Transverse colon (tissue), 4 donors: ENCODE data around the gene ESRRA. TPM values are rescaled to one million over a fixed set of nuclear protein-coding genes. Genes with fewer than 3 reads are reported as not detected.
A peak's percentile ranks its signal among the peaks of the same experiment; 100 is the strongest.

Experiments
- DNase-seq: peaks from one replicate; pipeline ENCODE4 v3.0.0-alpha.2; 2019
- H3K27ac ChIP-seq, 4 donors: fragments of 200-600 bp; sonication (generic); 2 replicates each; pipeline ENCODE4 v1.5.1; 2016 to 2018; ENCODE audit warnings: inconsistent platforms in 4 of 4
- H3K27me3 ChIP-seq: fragments of 200-600 bp; sonication (generic); 2 replicates; pipeline ENCODE4 v1.5.1; 2017; ENCODE audit warnings: inconsistent platforms
- H3K36me3 ChIP-seq, 4 donors: fragments of 200-600 bp; sonication (generic); 2 replicates each; pipeline ENCODE4 v1.5.1; 2017 to 2019; ENCODE audit warnings: inconsistent platforms in 4 of 4
- H3K4me1 ChIP-seq, 4 donors: fragments of 200-600 bp; sonication (generic); 2 replicates each; pipeline ENCODE4 v1.5.1; 2017 to 2020; ENCODE audit warnings: inconsistent platforms in 4 of 4
- H3K4me3 ChIP-seq, 4 donors: fragments of 200-600 bp; sonication (generic); 1 replicate in 1 of 4; 2 replicates in 3 of 4; pipeline versions ENCODE4 v1.5.1 to v1.6.1; 2017 to 2019; ENCODE audit warnings: inconsistent platforms in 4 of 4
- H3K9me3 ChIP-seq, 2 donors: fragments of 200-600 bp; sonication (generic); 2 replicates each; pipeline ENCODE4 v1.5.1; 2017 to 2019; ENCODE audit warnings: inconsistent platforms in 2 of 2
- CTCF ChIP-seq, 5 experiments: fragments of 200-600 bp in 3 of 5; fragments of 450-650 bp in 2 of 5; sonication (generic) in 3 of 5; IDR thresholded peaks; 1 replicate in 2 of 5; 2 replicates in 3 of 5; pipeline ENCODE4 v1.5.1; 2016 to 2017; ENCODE audit warnings: antibody characterized with exemption in 5 of 5, inconsistent platforms in 3 of 5, mild to moderate bottlenecking in 2 of 5, moderate library complexity in 1 of 5
- EP300 ChIP-seq: sonication (generic); formaldehyde crosslinking; IDR thresholded peaks from one replicate; pipeline ENCODE4 v1.6.1; 2017; ENCODE audit warnings: antibody characterized with exemption, low read depth
- POLR2A ChIP-seq: fragments of 450-650 bp; IDR thresholded peaks from one replicate; pipeline ENCODE4 v1.6.1; 2016; ENCODE audit warnings: antibody characterized with exemption, mild to moderate bottlenecking, moderate library complexity
- POLR2AphosphoS5 ChIP-seq, 3 donors: sonication (generic); formaldehyde crosslinking; IDR thresholded peaks; one replicate each; pipeline ENCODE4 v1.6.1; 2016; ENCODE audit warnings: antibody characterized with exemption in 3 of 3
- WGBS, 2 donors: methylation state at CpG; one replicate each; pipeline ENCODE4 v1.1.5; 2018; ENCODE audit warnings: low coverage in 1 of 2; 5-methylcytosine and 5-hydroxymethylcytosine counted together
- in situ Hi-C, 4 donors: fragments of 200-750 bp; cut with MboI; loops; one replicate each; pipeline versions ENCODE4 v1.15.0 to v1.15.1; 2017; ENCODE audit warnings: low sequenced_read_pairs in 3 of 4, low pct_ligation_motif_present in 1 of 4, low pct_unique_long_range_greater_than_20kb in 1 of 4
- intact Hi-C: fragments of 100-400 bp; cut with DNase I; formaldehyde crosslinking; loops from one replicate; pipeline ENCODE4 v1.15.1; 2023; ENCODE audit warnings: low total_unique reads
- total RNA-seq, 4 donors: library from RNA; depleted of rRNA; stranded (reverse); fragments of >200 nt; gene quantifications; one replicate each; pipeline ENCODE4 v1.1.0, GENCODE V29; 2016

ESRRA gene
- total RNA-seq, 4 donors from 2014 or later: 142 to 272 (median 221) TPM

- DNase-seq: no peak
- Histone ChIP-seq H3K27ac (no peak overlapping the region), H3K36me3 (peaks cover 0 to 15% (median 3%) of the 10 kb centered on the region in 4 donors), H3K9me3 (no peaks in the 10 kb centered on the region), H3K27me3 (no peaks in the 10 kb centered on the region), H3K4me1 (peaks cover 10 to 25% (median 21%) of the 10 kb centered on the region in 4 donors), H3K4me3 (no peak overlapping the region)
- TF ChIP-seq POLR2A: no peak
- no peak for TF ChIP-seq POLR2AphosphoS5 (IDR thresholded peaks at IDR 0.05)
- TF ChIP-seq CTCF (IDR thresholded peaks at IDR 0.05): no peak
- no peak for TF ChIP-seq EP300
- WGBS, 2 donors: 88% methylated on average over 15 of the region's 15 CpGs; no CpG with 5 or more reads in 1 of the 2 donors
- intact Hi-C loops: no loop called here
- in situ Hi-C loops: no loop called here
Measured at GRCh38 chr11:64266339-64266738, 39.0 kb upstream of the ESRRA start.

DNA sequence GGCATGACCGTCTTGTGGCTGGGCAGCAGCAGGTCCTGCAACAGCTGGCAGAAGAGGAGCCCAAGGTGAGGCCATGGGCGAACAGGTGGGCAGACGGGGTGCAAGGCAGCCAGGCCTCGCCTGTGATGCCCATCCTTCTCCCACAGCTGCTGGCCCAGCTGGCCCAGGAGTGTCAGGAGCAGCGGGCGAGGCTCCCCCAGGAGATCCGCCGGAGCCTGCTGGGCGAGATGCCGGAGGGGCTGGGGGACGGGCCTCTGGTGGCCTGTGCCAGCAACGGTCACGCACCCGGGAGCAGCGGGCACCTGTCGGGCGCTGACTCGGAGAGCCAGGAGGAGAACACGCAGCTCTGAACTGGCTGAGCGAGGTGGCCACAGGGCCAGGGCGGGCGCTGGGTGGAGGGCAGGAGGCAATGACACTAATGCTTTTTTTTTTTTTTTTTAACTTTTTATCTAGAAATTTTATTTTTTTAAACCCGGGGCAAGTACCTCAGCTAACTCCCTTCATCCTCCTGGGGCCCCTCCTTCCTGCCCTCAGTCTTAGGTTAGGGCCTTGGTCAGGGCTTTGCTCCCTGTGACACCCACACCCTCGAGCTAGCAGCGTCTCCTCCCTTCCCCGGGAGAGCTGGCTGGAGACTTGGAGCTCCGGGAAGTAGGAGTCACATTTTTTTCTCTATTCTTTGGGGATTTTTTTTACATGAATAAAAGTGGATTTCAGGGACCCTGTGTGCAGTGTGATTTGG is 37.9 kb upstream of the ESRRA start:
- in situ Hi-C loops (no loop called here), intact Hi-C loops (no loop called here)
- Histone ChIP-seq H3K4me3 (no peak overlapping the region), H3K27me3 (no peaks in the 10 kb centered on the region), H3K36me3 (peaks cover 0 to 15% (median 3%) of the 10 kb centered on the region in 4 donors), H3K4me1 (peaks cover 10 to 35% (median 29%) of the 10 kb centered on the region in 4 donors), H3K27ac (peak overlapping the region; percentile 97 to 99 (median 98)), H3K9me3 (no peaks in the 10 kb centered on the region)
- 74% methylated on average over 27 of the region's 27 CpGs; no CpG with 5 or more reads in 1 of the 2 donors for WGBS, 2 donors
- no peak for DNase-seq
- TF ChIP-seq CTCF (IDR thresholded peaks at IDR 0.05) (no peak), POLR2AphosphoS5 (IDR thresholded peaks at IDR 0.05) (no peak), POLR2A (no peak), EP300 (no peak)

- H3K27me3 ChIP-seq: no peaks in the 10 kb centered on the region
- in situ Hi-C loops (no loop called here), intact Hi-C loops (no loop called here)
- H3K4me1 ChIP-seq: peaks cover 10 to 43% (median 37%) of the 10 kb centered on the region in 4 donors
- DNase-seq: peak; percentile 75
- H3K27ac ChIP-seq: peak overlapping the region; percentile 97 to 99 (median 98)
- peak overlapping the region in 3 of 4 donors; percentile 64 to 85 (median 67) for H3K4me3 ChIP-seq
- H3K36me3 ChIP-seq: peaks cover 0 to 11% (median 3%) of the 10 kb centered on the region in 4 donors
- 33 to 44% methylated on average over 3 to 23 of the region's 23 CpGs for WGBS, 2 donors
- H3K9me3 ChIP-seq: no peaks in the 10 kb centered on the region
- TF ChIP-seq CTCF (IDR thresholded peaks at IDR 0.05): peak in 2 of 5 experiments; percentile 24 to 31
- no peak for TF ChIP-seq POLR2A
- TF ChIP-seq EP300: no peak
- TF ChIP-seq POLR2AphosphoS5 (IDR thresholded peaks at IDR 0.05): peak in 1 of 3 donors; percentile 3
Measured at GRCh38 chr11:64268025-64268892, 37.1 kb upstream of the ESRRA start.
